ENCODE measurements around the gene HOXA4. TPM values are rescaled to one million over a fixed set of nuclear protein-coding genes. Genes with fewer than 3 reads are reported as not detected.

HOXA4 gene
- total RNA-seq, 1 experiment from 2014 or later: 2.0 TPM

DNA sequence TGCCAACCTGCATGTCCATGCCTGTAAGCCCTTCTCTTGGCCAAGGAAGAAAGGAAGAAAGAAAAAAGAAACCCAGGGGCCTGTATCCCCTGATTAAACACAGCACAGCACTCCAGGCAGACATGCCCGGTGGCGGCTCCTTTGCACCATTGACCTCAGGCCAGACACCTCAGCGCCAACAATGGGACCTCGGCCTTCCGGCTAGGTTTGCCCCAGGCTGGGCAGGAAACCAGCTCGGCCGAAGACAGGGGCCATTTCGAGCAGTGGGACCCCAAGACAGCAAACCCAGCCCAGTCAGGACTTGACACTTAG is 40.7 kb upstream of the HOXA4 start:
- Histone ChIP-seq H3K79me2 (ENCODE audit: insufficient read depth, low read length) (peaks cover 86% of the 10 kb centered on the region), H3K4me1 (ENCODE audit: control insufficient read depth in 1 of 2, insufficient read depth in 2 of 2, low read length in 2 of 2) (peaks cover 34 to 73% of the 10 kb centered on the region in 2 experiments), H3K9ac (ENCODE audit: low read length) (peak overlapping the region; percentile 89), H4K20me1 (ENCODE audit: insufficient read depth) (no peaks in the 10 kb centered on the region), H3K4me3 (replicated peaks in 1 of 2; ENCODE audit: low read depth in 1 of 2, low read length in 2 of 2) (peak overlapping the region; percentile 66 to 77), H2AFZ (ENCODE audit: low read depth, low read length, poor library complexity, severe bottlenecking) (no peak overlapping the region), H3K36me3 (ENCODE audit: control insufficient read depth in 1 of 2, insufficient read depth in 2 of 2, low read length in 2 of 2) (no peaks in the 10 kb centered on the region), H3K27me3 (ENCODE audit: insufficient read depth, low read length) (no peaks in the 10 kb centered on the region), H3K27ac (ENCODE audit: low read depth, low read length) (peak overlapping the region; percentile 91), H3K4me2 (ENCODE audit: low read length) (peak overlapping the region; percentile 97), H3K9me2 (ENCODE audit: insufficient read depth) (no peaks in the 10 kb centered on the region), H3K9me3 (ENCODE audit: control insufficient read depth in 1 of 2, insufficient read depth in 1 of 2, low read depth in 1 of 2, low read length in 2 of 2) (no peaks in the 10 kb centered on the region)
- intact Hi-C loops (cut with micrococcal nuclease): no loop called here
- ATAC-seq (peak; percentile 24), DNase-seq (ENCODE audit: low read depth, low spot score) (no peak)
- BruUV-seq (replicated peaks): no TSS peak
- no peak for TF ChIP-seq FOSL1 (IDR thresholded peaks at IDR 0.05; ENCODE audit: low read depth)
- TF ChIP-seq POLR2AphosphoS5 (IDR thresholded peaks at IDR 0.05; ENCODE audit: low read depth, low read length): peak; percentile 26
- TF ChIP-seq TCF7L2 (IDR thresholded peaks at IDR 0.05; ENCODE audit: borderline replicate concordance, extremely low read depth, insufficient read depth, insufficient read length): peak; percentile 96
- ChIA-PET RAD21 (ENCODE audit: low non-redundant PET in 1 of 2, low total read pairs in 2 of 2, uncharacterized antibody in 2 of 2, unreplicated experiment in 2 of 2) (interaction anchor here in 1 of 2 experiments (1.9 kb wide), 1 partner anchor 10 kb away, joined by 4 read pairs; no protein-coding TSS in a partner anchor), CTCF (interaction anchor here (1.8 to 6.6 kb wide), 2 partner anchors 8 to 10 kb away, joined by 3 to 32 read pairs; no protein-coding TSS in a partner anchor), POLR2A (interaction anchor here (1.3 to 2.2 kb wide), 3 partner anchors 9 to 21 kb away, joined by 3 to 7 read pairs (median 5); no protein-coding TSS in a partner anchor)

DNA sequence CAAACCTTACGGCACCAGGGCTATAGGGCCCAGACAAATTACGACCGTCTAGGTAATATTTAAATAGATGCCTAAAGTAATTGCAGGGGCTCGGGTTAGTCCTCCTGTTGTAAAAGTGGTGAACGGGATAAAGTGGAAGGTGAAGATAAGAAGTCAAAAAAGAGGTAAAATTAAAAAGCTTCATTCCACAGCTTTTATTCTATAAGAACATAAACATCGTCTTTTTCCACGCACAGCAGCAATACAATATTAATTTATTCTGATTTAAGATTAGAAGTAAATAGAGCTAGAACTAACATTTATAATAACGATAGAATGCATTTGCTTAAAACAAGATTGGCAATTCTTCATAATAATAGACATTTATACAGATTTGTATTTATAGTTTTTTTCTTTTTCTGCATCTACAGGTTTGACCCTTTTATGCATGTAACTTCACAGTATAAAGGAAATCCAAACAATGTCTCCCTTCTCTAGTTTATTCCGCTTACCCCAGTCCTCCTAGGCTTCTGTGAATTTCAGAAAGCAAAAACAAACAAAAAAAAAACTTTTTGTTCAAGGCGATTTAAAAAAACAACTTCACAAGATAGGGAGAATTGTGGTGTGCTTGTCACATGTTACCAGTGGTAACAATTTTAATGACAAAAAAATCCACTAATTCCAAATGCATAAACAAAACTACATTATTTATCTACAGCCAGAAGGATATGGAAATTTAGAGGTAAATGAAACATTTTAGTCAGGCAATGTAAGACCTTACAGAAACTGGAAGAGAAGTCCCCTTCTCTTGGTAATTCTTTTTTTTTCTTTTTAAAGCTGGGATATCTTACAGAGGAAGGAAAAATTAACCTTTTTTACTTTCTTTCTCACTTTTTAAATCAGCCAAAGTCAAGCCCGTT is 40.1 kb upstream of the HOXA4 start:
- Histone ChIP-seq H3K4me1 (ENCODE audit: control insufficient read depth in 1 of 2, insufficient read depth in 2 of 2, low read length in 2 of 2) (peaks cover 34 to 80% of the 10 kb centered on the region in 2 experiments), H3K9me3 (ENCODE audit: control insufficient read depth in 1 of 2, insufficient read depth in 1 of 2, low read depth in 1 of 2, low read length in 2 of 2) (no peaks in the 10 kb centered on the region), H3K27ac (ENCODE audit: low read depth, low read length) (peak overlapping the region; percentile 91), H3K4me3 (replicated peaks in 1 of 2; ENCODE audit: low read depth in 1 of 2, low read length in 2 of 2) (peak overlapping the region; percentile 77 to 84), H3K27me3 (ENCODE audit: insufficient read depth, low read length) (no peaks in the 10 kb centered on the region), H3K79me2 (ENCODE audit: insufficient read depth, low read length) (peaks cover 92% of the 10 kb centered on the region), H3K4me2 (ENCODE audit: low read length) (peak overlapping the region; percentile 97), H3K36me3 (ENCODE audit: control insufficient read depth in 1 of 2, insufficient read depth in 2 of 2, low read length in 2 of 2) (no peaks in the 10 kb centered on the region), H3K9me2 (ENCODE audit: insufficient read depth) (no peaks in the 10 kb centered on the region), H3K9ac (ENCODE audit: low read length) (peak overlapping the region; percentile 89), H2AFZ (ENCODE audit: low read depth, low read length, poor library complexity, severe bottlenecking) (no peak overlapping the region), H4K20me1 (ENCODE audit: insufficient read depth) (no peaks in the 10 kb centered on the region)
- RAD21 ChIA-PET (ENCODE audit: low non-redundant PET in 1 of 2, low total read pairs in 2 of 2, uncharacterized antibody in 2 of 2, unreplicated experiment in 2 of 2): interaction anchor here (0.6 to 1.9 kb wide), 2 partner anchors 9 to 10 kb away, joined by 3 to 4 read pairs; no protein-coding TSS in a partner anchor
- POLR2A ChIA-PET: interaction anchor here (1.3 to 2.2 kb wide), 4 partner anchors 10 to 20 kb away, joined by 3 to 7 read pairs (median 6); no protein-coding TSS in a partner anchor
- DNase-seq (ENCODE audit: low read depth, low spot score) (no peak), ATAC-seq (no peak)
- intact Hi-C loops (cut with micrococcal nuclease): no loop called here
- CTCF ChIA-PET: interaction anchor here (0.8 to 6.6 kb wide), 3 partner anchors 9 to 891 kb away, joined by 3 to 32 read pairs (median 3); no protein-coding TSS in a partner anchor
- TSS peak; percentile 27 for BruUV-seq (replicated peaks)
- TF ChIP-seq SIN3A (IDR thresholded peaks at IDR 0.05; ENCODE audit: low read depth) (no peak), TCF7L2 (IDR thresholded peaks at IDR 0.05; ENCODE audit: borderline replicate concordance, extremely low read depth, insufficient read depth, insufficient read length) (no peak), ZNF274 (IDR thresholded peaks at IDR 0.05; ENCODE audit: low read depth, low read length) (no peak), YY1 (IDR thresholded peaks at IDR 0.05; ENCODE audit: extremely low read depth, insufficient replicate concordance, low read depth, low read length) (no peak), CBX3 (IDR thresholded peaks at IDR 0.05; ENCODE audit: low read depth) (no peak), CEBPB (IDR thresholded peaks at IDR 0.05; ENCODE audit: low read depth) (no peak), ELF1 (IDR thresholded peaks at IDR 0.05; ENCODE audit: borderline replicate concordance, low read depth) (no peak), SRF (IDR thresholded peaks at IDR 0.05; ENCODE audit: low read depth) (no peak), JUND (IDR thresholded peaks at IDR 0.05) (no peak), FOSL1 (IDR thresholded peaks at IDR 0.05; ENCODE audit: low read depth) (no peak), RAD21 (IDR thresholded peaks at IDR 0.05; ENCODE audit: low read depth) (no peak), EGR1 (IDR thresholded peaks at IDR 0.05; ENCODE audit: low read depth) (no peak), EZH2 (IDR thresholded peaks at IDR 0.05) (no peak)
- TF ChIP-seq, protein P1, sequence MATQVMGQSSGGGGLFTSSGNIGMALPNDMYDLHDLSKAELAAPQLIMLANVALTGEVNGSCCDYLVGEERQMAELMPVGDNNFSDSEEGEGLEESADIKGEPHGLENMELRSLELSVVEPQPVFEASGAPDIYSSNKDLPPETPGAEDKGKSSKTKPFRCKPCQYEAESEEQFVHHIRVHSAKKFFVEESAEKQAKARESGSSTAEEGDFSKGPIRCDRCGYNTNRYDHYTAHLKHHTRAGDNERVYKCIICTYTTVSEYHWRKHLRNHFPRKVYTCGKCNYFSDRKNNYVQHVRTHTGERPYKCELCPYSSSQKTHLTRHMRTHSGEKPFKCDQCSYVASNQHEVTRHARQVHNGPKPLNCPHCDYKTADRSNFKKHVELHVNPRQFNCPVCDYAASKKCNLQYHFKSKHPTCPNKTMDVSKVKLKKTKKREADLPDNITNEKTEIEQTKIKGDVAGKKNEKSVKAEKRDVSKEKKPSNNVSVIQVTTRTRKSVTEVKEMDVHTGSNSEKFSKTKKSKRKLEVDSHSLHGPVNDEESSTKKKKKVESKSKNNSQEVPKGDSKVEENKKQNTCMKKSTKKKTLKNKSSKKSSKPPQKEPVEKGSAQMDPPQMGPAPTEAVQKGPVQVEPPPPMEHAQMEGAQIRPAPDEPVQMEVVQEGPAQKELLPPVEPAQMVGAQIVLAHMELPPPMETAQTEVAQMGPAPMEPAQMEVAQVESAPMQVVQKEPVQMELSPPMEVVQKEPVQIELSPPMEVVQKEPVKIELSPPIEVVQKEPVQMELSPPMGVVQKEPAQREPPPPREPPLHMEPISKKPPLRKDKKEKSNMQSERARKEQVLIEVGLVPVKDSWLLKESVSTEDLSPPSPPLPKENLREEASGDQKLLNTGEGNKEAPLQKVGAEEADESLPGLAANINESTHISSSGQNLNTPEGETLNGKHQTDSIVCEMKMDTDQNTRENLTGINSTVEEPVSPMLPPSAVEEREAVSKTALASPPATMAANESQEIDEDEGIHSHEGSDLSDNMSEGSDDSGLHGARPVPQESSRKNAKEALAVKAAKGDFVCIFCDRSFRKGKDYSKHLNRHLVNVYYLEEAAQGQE (IDR thresholded peaks at IDR 0.05; ENCODE audit: low read depth): no peak
- TF ChIP-seq, protein P2, sequence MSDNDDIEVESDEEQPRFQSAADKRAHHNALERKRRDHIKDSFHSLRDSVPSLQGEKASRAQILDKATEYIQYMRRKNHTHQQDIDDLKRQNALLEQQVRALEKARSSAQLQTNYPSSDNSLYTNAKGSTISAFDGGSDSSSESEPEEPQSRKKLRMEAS (IDR thresholded peaks at IDR 0.05): no peak
